Brain microvascular endothelial cell (primary cell): ENCODE data around the gene TRPT1.

ENCODE experiments used
- DNase-seq: peaks from one replicate; pipeline ENCODE4 v3.0.0-alpha.2; 2020
- H3K27ac ChIP-seq: fragments of 250-450 bp; sonication (Bioruptor Pico); 2 replicates; pipeline ENCODE4 v1.5.1; 2020; ENCODE audit warnings: mild to moderate bottlenecking, moderate library complexity
- H3K27me3 ChIP-seq: fragments of 250-450 bp; sonication (Bioruptor Pico); replicated peaks from 2 replicates; pipeline ENCODE4 v1.5.1; 2020; ENCODE audit warnings: mild to moderate bottlenecking
- H3K36me3 ChIP-seq: fragments of 250-450 bp; sonication (Bioruptor Pico); replicated peaks from 2 replicates; pipeline ENCODE4 v1.5.1; 2020; ENCODE audit warnings: mild to moderate bottlenecking
- H3K4me3 ChIP-seq: 2 replicates; pipeline ENCODE4 v1.5.1; 2011; ENCODE audit warnings: low read depth, mild to moderate bottlenecking, control low read depth, low read length, moderate library complexity
- in situ Hi-C: cut with HindIII; loops from 2 replicates; pipeline ENCODE4 v1.10.0; 2017; ENCODE audit warnings: low sequenced_read_pairs, low pct_ligation_motif_present
- TF ChIP-seq, protein P1 (sequence below): IDR thresholded peaks from 2 replicates; pipeline ENCODE4 v1.5.1; 2011; ENCODE audit warnings: low read depth, mild to moderate bottlenecking, moderate library complexity, low read length, control low read depth, inconsistent platforms; ENCODE audit errors: missing control alignments

Gene TRPT1

DNA sequence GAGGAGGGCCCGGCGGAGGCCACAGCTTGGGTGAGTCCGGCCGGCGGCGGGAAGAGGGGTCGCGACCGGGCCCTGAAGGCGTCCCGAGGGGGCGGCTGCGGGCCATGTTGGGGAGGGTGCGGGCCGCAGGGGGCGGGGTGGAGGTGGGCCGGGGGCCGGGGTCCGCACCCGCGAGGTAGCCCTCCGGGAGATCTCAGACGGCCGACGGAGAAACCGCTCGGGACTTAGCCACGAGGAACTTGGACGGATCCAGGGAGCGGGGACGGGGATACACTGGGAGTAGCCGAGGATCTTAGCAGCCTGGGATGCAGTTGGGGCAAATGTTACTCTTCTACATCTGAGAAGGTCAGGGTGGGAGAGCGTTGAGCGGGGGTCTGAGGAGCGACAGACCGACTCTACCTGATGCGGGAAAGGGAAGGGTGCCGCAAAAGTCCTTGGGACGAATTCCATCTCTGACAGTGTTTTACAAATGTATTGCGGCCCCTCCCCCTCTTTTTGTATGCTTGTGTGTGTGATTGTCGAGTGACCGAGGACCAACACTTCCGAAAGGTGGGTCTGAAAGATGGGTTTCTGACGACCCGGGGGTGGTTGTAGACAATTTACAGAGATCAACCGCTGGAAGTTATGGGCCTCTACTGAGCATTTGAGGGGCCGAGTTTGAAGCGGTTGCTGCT is 39.4 kb downstream of the TRPT1 start:
- in situ Hi-C loops = no loop called here
- DNase-seq = no peak
- H3K36me3 ChIP-seq = peaks cover 10% of the 10 kb centered on the region
- no peak overlapping the region for H3K4me3 ChIP-seq
- no peaks in the 10 kb centered on the region for H3K27me3 ChIP-seq
- no peak overlapping the region for H3K27ac ChIP-seq
- TF ChIP-seq, protein P1, sequence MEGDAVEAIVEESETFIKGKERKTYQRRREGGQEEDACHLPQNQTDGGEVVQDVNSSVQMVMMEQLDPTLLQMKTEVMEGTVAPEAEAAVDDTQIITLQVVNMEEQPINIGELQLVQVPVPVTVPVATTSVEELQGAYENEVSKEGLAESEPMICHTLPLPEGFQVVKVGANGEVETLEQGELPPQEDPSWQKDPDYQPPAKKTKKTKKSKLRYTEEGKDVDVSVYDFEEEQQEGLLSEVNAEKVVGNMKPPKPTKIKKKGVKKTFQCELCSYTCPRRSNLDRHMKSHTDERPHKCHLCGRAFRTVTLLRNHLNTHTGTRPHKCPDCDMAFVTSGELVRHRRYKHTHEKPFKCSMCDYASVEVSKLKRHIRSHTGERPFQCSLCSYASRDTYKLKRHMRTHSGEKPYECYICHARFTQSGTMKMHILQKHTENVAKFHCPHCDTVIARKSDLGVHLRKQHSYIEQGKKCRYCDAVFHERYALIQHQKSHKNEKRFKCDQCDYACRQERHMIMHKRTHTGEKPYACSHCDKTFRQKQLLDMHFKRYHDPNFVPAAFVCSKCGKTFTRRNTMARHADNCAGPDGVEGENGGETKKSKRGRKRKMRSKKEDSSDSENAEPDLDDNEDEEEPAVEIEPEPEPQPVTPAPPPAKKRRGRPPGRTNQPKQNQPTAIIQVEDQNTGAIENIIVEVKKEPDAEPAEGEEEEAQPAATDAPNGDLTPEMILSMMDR = no peak

DNA sequence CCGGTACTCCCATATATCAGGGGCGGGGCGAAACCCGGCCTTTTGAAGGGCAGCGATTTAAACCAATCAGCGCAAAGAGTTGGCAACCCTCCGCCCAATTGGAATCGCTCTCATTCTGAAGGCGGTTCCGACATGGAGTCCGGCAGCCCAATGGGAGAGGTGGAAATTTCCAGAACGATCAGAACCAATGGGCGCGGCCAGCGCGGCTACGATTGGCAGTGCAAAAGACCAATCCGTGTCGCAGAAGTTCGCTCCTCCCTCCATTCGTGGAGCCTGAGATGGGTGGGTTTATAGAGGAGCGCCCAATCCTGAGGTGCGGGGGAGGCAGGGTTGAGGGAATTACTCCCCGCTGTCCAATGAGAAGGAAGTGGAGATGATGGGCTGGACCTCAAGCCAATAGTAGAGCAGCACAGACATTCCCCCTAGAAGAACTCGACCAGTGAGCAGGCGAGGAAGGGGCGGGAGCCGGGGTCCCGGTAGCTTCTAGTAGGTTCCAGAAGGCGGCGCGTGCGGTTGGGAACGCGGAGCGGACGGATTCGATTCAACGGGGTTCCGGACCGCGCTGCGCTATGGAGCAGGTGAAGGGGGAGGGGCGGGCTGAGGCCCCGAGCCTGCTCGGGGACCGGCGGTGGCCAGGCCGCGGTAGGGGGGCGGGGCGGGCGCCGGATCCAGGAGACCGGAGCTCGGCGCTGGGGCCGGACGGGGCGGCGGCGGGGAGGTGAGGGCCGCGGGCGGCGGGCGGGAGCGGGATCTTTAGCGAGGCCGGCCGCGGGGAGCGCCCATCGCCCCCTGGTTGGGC is 40.1 kb downstream of the TRPT1 start, which contains the start of gene STIP1:
Gene STIP1 (plus strand): TSS at position 479 of the 799 bp plus-strand sequence. CDS start 91 bp downstream, at position 570.
- peak within 1 kb of the TSS; percentile 85 for H3K27ac ChIP-seq

DNA sequence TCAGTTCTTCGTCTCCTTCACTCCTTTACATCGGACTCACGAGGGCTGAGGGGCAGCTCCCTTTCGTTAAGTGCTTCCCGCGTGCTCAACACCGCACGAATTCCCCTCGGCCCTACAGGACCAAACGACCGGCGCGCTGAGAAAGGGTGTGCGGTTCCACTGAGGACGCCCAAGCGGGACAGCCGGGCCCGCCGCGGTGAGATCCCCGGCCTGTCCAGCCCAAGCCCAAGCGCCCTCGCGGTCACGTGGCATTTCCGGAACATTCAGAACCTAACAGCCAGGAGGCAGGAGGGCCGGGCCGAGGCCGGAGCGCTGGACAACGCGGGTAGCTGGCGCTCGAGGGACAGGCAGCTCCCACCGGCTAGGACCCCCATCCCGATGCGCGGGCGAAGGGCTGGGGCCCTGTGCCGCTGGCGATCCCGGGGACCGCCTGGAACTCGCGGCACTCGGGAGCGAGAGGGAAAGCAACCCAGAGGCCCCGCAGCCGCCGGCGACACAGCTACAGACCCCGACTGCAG is 40.8 kb downstream of the TRPT1 start:
- peak; percentile 80 for DNase-seq
- Histone ChIP-seq H3K36me3 (peaks cover 4% of the 10 kb centered on the region), H3K4me3 (peak overlapping the region; percentile 69), H3K27ac (peak overlapping the region; percentile 85), H3K27me3 (no peaks in the 10 kb centered on the region)
- TF ChIP-seq, protein P1 = peak; percentile 55
- in situ Hi-C loops = no loop called here

More for the DNA sequence above, 40.1 kb downstream of the TRPT1 start, which contains the start of gene STIP1:
- peaks cover 10% of the 10 kb centered on the region for H3K36me3 ChIP-seq
- in situ Hi-C loops = no loop called here
- peak within 1 kb of the TSS; percentile 69 for H3K4me3 ChIP-seq
- H3K27me3 ChIP-seq = no peaks in the 10 kb centered on the region
- TF ChIP-seq, protein P1 = peak; percentile 63
- DNase-seq = peak; percentile 100

DNA sequence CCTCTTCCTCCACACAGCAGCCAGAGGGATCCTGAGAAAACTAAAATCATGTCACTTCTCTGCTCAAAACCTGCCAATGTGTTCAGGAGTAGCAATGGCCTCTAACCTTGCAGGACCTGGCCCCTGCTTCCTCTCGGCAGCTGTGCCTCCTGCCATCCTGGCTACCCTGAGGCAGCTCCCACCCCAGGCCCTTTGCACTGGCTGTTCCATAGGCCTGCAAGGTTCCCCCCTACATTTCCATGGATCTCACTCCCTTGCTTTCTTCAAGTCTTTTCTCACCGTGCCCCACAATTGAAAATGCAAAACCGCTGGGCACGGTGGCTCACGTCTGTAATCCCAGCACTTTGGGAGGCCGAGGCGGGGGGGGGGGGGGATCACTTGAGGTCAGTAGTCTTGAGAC is 42.1 kb downstream of the TRPT1 start:
- no peak overlapping the region for H3K4me3 ChIP-seq
- peaks cover 4% of the 10 kb centered on the region for H3K36me3 ChIP-seq
- no peaks in the 10 kb centered on the region for H3K27me3 ChIP-seq
- no peak overlapping the region for H3K27ac ChIP-seq
- in situ Hi-C loops = no loop called here
- no peak for DNase-seq
- TF ChIP-seq, protein P1 = no peak

DNA sequence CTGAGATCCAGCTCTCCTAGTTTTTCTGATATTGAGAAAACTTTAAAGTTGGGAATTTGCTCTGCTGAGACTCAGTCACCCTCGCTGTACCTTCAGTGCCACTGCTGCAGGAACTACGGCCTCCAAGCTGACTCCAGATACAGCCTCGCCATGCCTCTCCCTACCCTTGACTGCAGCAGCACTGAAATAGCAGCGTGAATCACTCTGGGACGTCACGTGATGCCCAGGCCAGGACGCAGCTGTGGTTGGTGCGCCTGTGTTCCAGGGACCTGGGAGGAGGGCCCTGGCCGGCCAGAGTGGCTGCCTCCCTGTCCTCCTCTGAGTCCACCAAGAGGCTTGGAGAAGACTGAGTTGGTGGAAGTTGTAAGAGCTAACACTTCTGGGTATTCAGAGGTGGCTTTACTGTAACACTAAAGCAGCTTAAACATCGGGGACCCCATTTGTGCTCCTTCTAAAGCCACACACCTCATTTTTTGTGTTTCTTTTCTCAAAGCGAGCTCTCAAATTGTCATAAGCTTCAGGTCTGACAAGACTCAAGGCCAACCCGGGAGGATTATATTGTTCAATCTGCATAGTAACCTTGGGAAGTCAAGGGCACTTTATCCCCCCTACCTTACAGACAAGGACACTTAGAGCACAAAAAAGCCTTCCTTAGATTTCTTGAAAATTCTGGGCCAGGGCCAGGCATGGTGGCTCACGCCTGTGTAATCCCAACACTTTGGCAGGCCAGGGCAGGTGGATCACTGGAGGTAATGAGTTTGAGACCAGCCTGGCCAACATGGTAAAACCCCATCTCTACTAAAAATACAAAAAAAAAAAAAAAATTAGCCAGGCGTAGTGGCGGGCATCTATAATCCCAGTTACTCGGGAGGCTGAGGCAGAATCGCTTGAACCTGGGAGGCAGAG is 44.2 kb downstream of the TRPT1 start:
- Histone ChIP-seq H3K4me3 (peak overlapping the region; percentile 17), H3K27me3 (no peaks in the 10 kb centered on the region), H3K27ac (peak overlapping the region; percentile 10), H3K36me3 (no peaks in the 10 kb centered on the region)
- TF ChIP-seq, protein P1 = no peak
- in situ Hi-C loops = no loop called here
- DNase-seq = peak; percentile 94
